IMR-90 (cell line): Measurements from ENCODE around the gene ZNF771. TPM values are rescaled to one million over a fixed set of nuclear protein-coding genes. Genes with fewer than 3 reads are reported as not detected.

Experiments used
- ATAC-seq: fragments of 200-7000 bp; cut with Tn5 transposase; 2 replicates; pipeline ENCODE4 v1.9.1; 2020; ENCODE audit warnings: low read depth, mild to moderate bottlenecking, moderate library complexity
- BruUV-seq: library from RNA; stranded (reverse); fragments of 400-500 nt; replicated peaks from 2 replicates; lab custom pipeline; 2021; lab: Mats Ljungman, UMichigan
- CTCF ChIA-PET: fragments of 300-600 bp; formaldehyde crosslinking; extraction: SDS; loops from one replicate; lab custom pipeline; 2021; ENCODE audit warnings: antibody characterized with exemption; lab: Yijun Ruan, JAX
- POLR2A ChIA-PET: fragments of 300-600 bp; sonication (Branson Sonifier 250); formaldehyde crosslinking; loops from one replicate; lab custom pipeline; 2022; ENCODE audit warnings: antibody characterized with exemption; ENCODE audit not compliant: unreplicated experiment; lab: Charles Lee
- DNase-seq: peaks from one replicate; pipeline ENCODE4 v3.0.0; 2013
- H2AFZ ChIP-seq: replicated peaks from 2 replicates; pipeline ENCODE3; 2013; ENCODE audit warnings: low read length, mild to moderate bottlenecking; ENCODE audit not compliant: poor library complexity
- H2AK5ac ChIP-seq: 2 replicates; pipeline ENCODE4 v1.6.1; 2013; ENCODE audit warnings: low read depth, low read length, inconsistent platforms
- H2AK9ac ChIP-seq: replicated peaks from 2 replicates; pipeline ENCODE3; 2013; ENCODE audit warnings: mild to moderate bottlenecking, low read depth, low read length, moderate library complexity; ENCODE audit not compliant: poor library complexity
- H2BK120ac ChIP-seq: 2 replicates; pipeline ENCODE4 v1.6.1; 2013; ENCODE audit warnings: low read depth, low read length, inconsistent platforms
- H2BK15ac ChIP-seq: 3 replicates; pipeline ENCODE4 v1.6.1; 2013; ENCODE audit warnings: low read depth, low read length, inconsistent platforms
- H2BK20ac ChIP-seq: 2 replicates; pipeline ENCODE4 v1.6.1; 2013; ENCODE audit warnings: low read depth, mild to moderate bottlenecking, inconsistent platforms, low read length, moderate library complexity
- H2BK5ac ChIP-seq: 2 replicates; pipeline ENCODE4 v1.6.1; 2013; ENCODE audit warnings: mild to moderate bottlenecking, low read depth, low read length, inconsistent platforms; ENCODE audit not compliant: poor library complexity, severe bottlenecking
- H3K14ac ChIP-seq: replicated peaks from 2 replicates; pipeline ENCODE4 v1.6.1; 2013; ENCODE audit warnings: low read depth, low read length, inconsistent platforms
- H3K18ac ChIP-seq: 2 replicates; pipeline ENCODE4 v1.6.1; 2013; ENCODE audit warnings: low read depth, low read length, control low read depth
- H3K23ac ChIP-seq: 2 replicates; pipeline ENCODE4 v1.6.1; 2013; ENCODE audit warnings: low read depth, low read length, inconsistent platforms
- H3K27ac ChIP-seq: 2 replicates; pipeline ENCODE4 v1.5.1; 2013; ENCODE audit warnings: mild to moderate bottlenecking, control low read depth, low read length; ENCODE audit not compliant: insufficient read depth
- H3K27me3 ChIP-seq: 2 replicates; pipeline ENCODE4 v1.6.1; 2013; ENCODE audit warnings: low read length; ENCODE audit not compliant: control insufficient read depth, insufficient read depth
- H3K36me3 ChIP-seq: 2 replicates; pipeline ENCODE4 v1.6.1; 2013; ENCODE audit warnings: low read length, mixed read lengths; ENCODE audit not compliant: control insufficient read depth, insufficient read depth
- H3K4ac ChIP-seq: 2 replicates; pipeline ENCODE4 v1.6.1; 2013; ENCODE audit warnings: low read depth, low read length, inconsistent platforms
- H3K4me1 ChIP-seq: 2 replicates; pipeline ENCODE4 v1.6.1; 2013; ENCODE audit warnings: low read length, mixed read lengths; ENCODE audit not compliant: control insufficient read depth, insufficient read depth
- H3K4me2 ChIP-seq: 2 replicates; pipeline ENCODE4 v1.6.1; 2013; ENCODE audit warnings: low read depth, mild to moderate bottlenecking, control low read depth, low read length, moderate library complexity
- H3K4me3 ChIP-seq: 2 replicates; pipeline ENCODE4 v1.5.1; 2013; ENCODE audit warnings: low read depth, mild to moderate bottlenecking, control low read depth, low read length, moderate library complexity; ENCODE audit not compliant: insufficient read depth
- H3K56ac ChIP-seq: 2 replicates; pipeline ENCODE4 v1.6.1; 2013; ENCODE audit warnings: low read length, inconsistent platforms; ENCODE audit not compliant: insufficient read depth; ENCODE audit errors: extremely low read depth
- H3K79me1 ChIP-seq, 2 experiments: 2 replicates each; pipeline ENCODE4 v1.6.1; 2013; ENCODE audit warnings: low read length in 2 of 2, inconsistent platforms in 1 of 2, low read depth in 1 of 2
- H3K9ac ChIP-seq: 2 replicates; pipeline ENCODE4 v1.6.1; 2013; ENCODE audit warnings: low read depth, low read length, control low read depth
- H3K9me1 ChIP-seq: 2 replicates; pipeline ENCODE4 v1.6.1; 2013; ENCODE audit warnings: low read length, inconsistent platforms; ENCODE audit not compliant: insufficient read depth
- H3K9me3 ChIP-seq: 2 replicates; pipeline ENCODE4 v1.6.1; 2013; ENCODE audit warnings: low read length; ENCODE audit not compliant: control insufficient read depth, insufficient read depth
- H4K20me1 ChIP-seq: 2 replicates; pipeline ENCODE4 v1.6.1; 2013; ENCODE audit warnings: low read length, inconsistent platforms; ENCODE audit not compliant: insufficient read depth
- H4K5ac ChIP-seq: 2 replicates; pipeline ENCODE4 v1.6.1; 2013; ENCODE audit warnings: mild to moderate bottlenecking, low read depth, low read length, control low read depth
- H4K8ac ChIP-seq, 2 experiments: 2 replicates each; pipeline ENCODE4 v1.6.1; 2013; ENCODE audit warnings: low read depth in 2 of 2, low read length in 2 of 2, control low read depth in 1 of 2, inconsistent platforms in 1 of 2
- H4K91ac ChIP-seq: 2 replicates; pipeline ENCODE4 v1.6.1; 2013; ENCODE audit warnings: low read depth, low read length, inconsistent platforms; ENCODE audit not compliant: insufficient read depth
- BHLHE40 ChIP-seq: fragments of 150-350 bp; IDR thresholded peaks from 2 replicates; pipeline ENCODE4 v1.6.1; 2016; ENCODE audit warnings: mild to moderate bottlenecking, low read depth, low read length
- CEBPB ChIP-seq: IDR thresholded peaks from 2 replicates; pipeline ENCODE4 v1.6.1; 2012; ENCODE audit warnings: low read depth, low read length, improper control_type of control experiment
- CHD1 ChIP-seq: IDR thresholded peaks from 2 replicates; pipeline ENCODE4 v1.6.1; 2012; ENCODE audit warnings: low read depth, low read length, improper control_type of control experiment
- CTCF ChIP-seq: conservative IDR thresholded peaks from 2 replicates; pipeline ENCODE4 v1.5.1; 2012; ENCODE audit warnings: mild to moderate bottlenecking, low read depth, low read length, improper control_type of control experiment
- MAFK ChIP-seq: IDR thresholded peaks from 2 replicates; pipeline ENCODE4 v1.6.1; 2012; ENCODE audit warnings: low read depth, low read length, improper control_type of control experiment
- MAZ ChIP-seq: IDR thresholded peaks from 2 replicates; pipeline ENCODE4 v1.6.1; 2012; ENCODE audit warnings: low read depth, mild to moderate bottlenecking, low read length, improper control_type of control experiment, moderate library complexity, borderline replicate concordance
- MXI1 ChIP-seq: IDR thresholded peaks from 2 replicates; pipeline ENCODE4 v1.6.1; 2012; ENCODE audit warnings: low read depth, mild to moderate bottlenecking, low read length, moderate library complexity, borderline replicate concordance
- NFE2L2 ChIP-seq: fragments of 150-350 bp; IDR thresholded peaks from 2 replicates; pipeline ENCODE4 v1.6.1; 2016; ENCODE audit warnings: low read depth, mild to moderate bottlenecking, low read length
- POLR2A ChIP-seq: IDR thresholded peaks from 2 replicates; pipeline ENCODE4 v1.6.1; 2012; ENCODE audit warnings: mild to moderate bottlenecking, low read depth, low read length
- RCOR1 ChIP-seq: IDR thresholded peaks from 2 replicates; pipeline ENCODE4 v1.6.1; 2012; ENCODE audit warnings: mild to moderate bottlenecking, low read length, improper control_type of control experiment; ENCODE audit not compliant: insufficient replicate concordance
- RFX5 ChIP-seq: IDR thresholded peaks from 2 replicates; pipeline ENCODE4 v1.8.0; 2012; ENCODE audit warnings: low read depth, mild to moderate bottlenecking, low read length, moderate library complexity
- SMC3 ChIP-seq: fragments of 150-350 bp; IDR thresholded peaks from 2 replicates; pipeline ENCODE4 v1.6.1; 2016; ENCODE audit warnings: low read depth, mild to moderate bottlenecking, antibody characterized with exemption, low read length, moderate library complexity
- WGBS, 2 experiments: methylation state at CpG; one replicate each; pipeline versions ENCODE4 v1.1.5 to v1.1.7; 2013; ENCODE audit warnings: missing lambda C conversion rate in 2 of 2; ENCODE audit not compliant: insufficient read length in 1 of 2; ENCODE audit errors: extremely low coverage in 2 of 2; 5-methylcytosine and 5-hydroxymethylcytosine counted together
- dilution Hi-C: fragments of 300-500 bp; cut with HindIII; formaldehyde crosslinking; loops from one replicate; pipeline ENCODE4 v1.14.3; 2018; ENCODE audit warnings: low sequenced_read_pairs; ENCODE audit not compliant: unreplicated experiment
- in situ Hi-C: fragments of 300-500 bp; cut with MboI; formaldehyde crosslinking; loops from 3 replicates; pipeline ENCODE4 v1.14.3; 2019; ENCODE audit warnings: low sequenced_read_pairs, inconsistent platforms, mixed read lengths
- intact Hi-C: fragments of 100-400 bp; cut with micrococcal nuclease; formaldehyde crosslinking; loops from 2 replicates; pipeline ENCODE4 v1.10.0; 2022
- polyA plus RNA-seq, 3 experiments: library from polyadenylated mRNA; depleted of rRNA; stranded (reverse); fragments of >200 nt; gene quantifications; 2 replicates each; pipeline ENCODE4 v1.2.3, GENCODE V29; 2012; ENCODE audit warnings: low replicate concordance in 1 of 3
- total RNA-seq: library from RNA; depleted of rRNA; stranded (reverse); fragments of >200 nt; gene quantifications from 2 replicates; pipeline ENCODE4 v1.2.3, GENCODE V29; 2012
- TF ChIP-seq, protein P1 (sequence below): fragments of 150-350 bp; IDR thresholded peaks from 2 replicates; pipeline ENCODE4 v1.6.1; 2016; ENCODE audit warnings: low read depth, mild to moderate bottlenecking, low read length, moderate library complexity, borderline replicate concordance
- TF ChIP-seq, protein P2 (sequence below): fragments of 150-350 bp; IDR thresholded peaks from 2 replicates; pipeline ENCODE4 v1.6.1; 2017; ENCODE audit warnings: mild to moderate bottlenecking, antibody characterized with exemption, low read length, low read depth

The ZNF771 gene
- total and polyA plus RNA-seq, 2 of the 4 experiments (the other 2 are of a cell fraction) = 5.2 to 10.9 TPM

GRCh38 chr16:30395992-30396585 is 11.3 kb upstream of the ZNF771 start:
- DNase-seq (no peak), ATAC-seq (no peak; the same call in 1 of the 2 replicates)
- Histone ChIP-seq H2BK15ac (no peak overlapping the region), H3K4me3 (peak overlapping the region; percentile 95), H3K9me1 (no peaks in the 10 kb centered on the region), H3K4ac (peak overlapping the region; percentile 70), H3K9me3 (no peaks in the 10 kb centered on the region), H3K27ac (peak overlapping the region; percentile 70), H2BK5ac (peak overlapping the region; percentile 2), H2BK20ac (no peak overlapping the region), H3K23ac (peak overlapping the region; percentile 97), H3K56ac (peak overlapping the region; percentile 72), H4K5ac (peak overlapping the region; percentile 49; the same call in 1 of the 2 replicates), H3K27me3 (no peaks in the 10 kb centered on the region), H3K4me2 (peak overlapping the region; percentile 92), H3K9ac (peak overlapping the region; percentile 73), H2AK9ac (peak overlapping the region; percentile 94), H4K8ac (peak overlapping the region in 1 of 2 experiments; percentile 59; a peak in 2 of 4 replicates), H4K91ac (0 out of 2 replicates have a peak overlapping the region, but pooled peaks have one; percentile 14), H3K36me3 (peaks cover 12% of the 10 kb centered on the region; the same call in 1 of the 2 replicates), H2BK120ac (no peak overlapping the region), H2AFZ (peak overlapping the region; percentile 98), H3K79me1 (peaks cover 0 to 52% of the 10 kb centered on the region in 2 experiments), H2AK5ac (peak overlapping the region; percentile 83), H3K14ac (peak overlapping the region; percentile 80), H3K18ac (no peak overlapping the region), H3K4me1 (peaks cover 10% of the 10 kb centered on the region), H4K20me1 (no peaks in the 10 kb centered on the region)
- no TSS peak for BruUV-seq
- CTCF ChIA-PET = interaction anchor here (1.0 kb wide), 1 partner anchor 25 kb away, joined by 3 read pairs; no protein-coding TSS in a partner anchor
- dilution Hi-C loops (no loop called here), in situ Hi-C loops (no loop called here), intact Hi-C loops (loop anchor here (2.0 kb wide), 2 partner anchors 13 to 17 kb away; no protein-coding TSS in a partner anchor)
- POLR2A ChIA-PET = interaction anchor here (0.5 to 1.3 kb wide), 3 partner anchors 11 to 321 kb away, joined by 3 to 7 read pairs (median 5); partner anchors contain the start of gene ZNF771
- WGBS, 2 experiments = 18% methylated on average over 7 of the region's 13 CpGs; no CpG with 5 or more reads in 1 of the 2 experiments
- no peak for TF ChIP-seq NFE2L2
- TF ChIP-seq MAFK = no peak
- no peak for TF ChIP-seq SMC3
- TF ChIP-seq, protein P1, sequence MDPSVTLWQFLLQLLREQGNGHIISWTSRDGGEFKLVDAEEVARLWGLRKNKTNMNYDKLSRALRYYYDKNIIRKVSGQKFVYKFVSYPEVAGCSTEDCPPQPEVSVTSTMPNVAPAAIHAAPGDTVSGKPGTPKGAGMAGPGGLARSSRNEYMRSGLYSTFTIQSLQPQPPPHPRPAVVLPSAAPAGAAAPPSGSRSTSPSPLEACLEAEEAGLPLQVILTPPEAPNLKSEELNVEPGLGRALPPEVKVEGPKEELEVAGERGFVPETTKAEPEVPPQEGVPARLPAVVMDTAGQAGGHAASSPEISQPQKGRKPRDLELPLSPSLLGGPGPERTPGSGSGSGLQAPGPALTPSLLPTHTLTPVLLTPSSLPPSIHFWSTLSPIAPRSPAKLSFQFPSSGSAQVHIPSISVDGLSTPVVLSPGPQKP = no peak
- TF ChIP-seq BHLHE40 = no peak
- no peak for TF ChIP-seq CEBPB
- no peak for TF ChIP-seq RCOR1
- TF ChIP-seq MXI1 = no peak
- no peak for TF ChIP-seq CTCF
- TF ChIP-seq CHD1 = no peak
- no peak for TF ChIP-seq MAZ
- TF ChIP-seq RFX5 = no peak
- TF ChIP-seq, protein P2, sequence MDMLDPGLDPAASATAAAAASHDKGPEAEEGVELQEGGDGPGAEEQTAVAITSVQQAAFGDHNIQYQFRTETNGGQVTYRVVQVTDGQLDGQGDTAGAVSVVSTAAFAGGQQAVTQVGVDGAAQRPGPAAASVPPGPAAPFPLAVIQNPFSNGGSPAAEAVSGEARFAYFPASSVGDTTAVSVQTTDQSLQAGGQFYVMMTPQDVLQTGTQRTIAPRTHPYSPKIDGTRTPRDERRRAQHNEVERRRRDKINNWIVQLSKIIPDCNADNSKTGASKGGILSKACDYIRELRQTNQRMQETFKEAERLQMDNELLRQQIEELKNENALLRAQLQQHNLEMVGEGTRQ = no peak
- no peak for TF ChIP-seq POLR2A
